CD14-positive monocyte (primary cell): ENCODE measurements around the gene QSER1. TPM values are rescaled to one million over a fixed set of nuclear protein-coding genes. Genes with fewer than 3 reads are reported as not detected.

Source experiments
- DNase-seq, 3 donors: peaks; one replicate each; pipeline ENCODE4 v3.0.0-alpha.2; 2011 to 2022
- H2AFZ ChIP-seq: 2 replicates; pipeline ENCODE4 v1.6.0; 2012; ENCODE audit warnings: mild to moderate bottlenecking, low read depth, low read length, inconsistent platforms; ENCODE audit not compliant: insufficient read depth, poor library complexity, severe bottlenecking
- H3K27ac ChIP-seq, 2 donors: 1 replicate in 1 of 2; 2 replicates in 1 of 2; pipeline ENCODE4 v1.5.1; 2012 to 2013; ENCODE audit warnings: low read length in 2 of 2, control low read depth in 1 of 2, inconsistent platforms in 1 of 2, low read depth in 1 of 2, mild to moderate bottlenecking in 1 of 2
- H3K27me3 ChIP-seq, 2 donors: one replicate each; pipeline versions ENCODE4 v1.6.0 to v1.6.1; 2011 to 2013; ENCODE audit warnings: low read length in 2 of 2; ENCODE audit not compliant: control insufficient read depth in 2 of 2, insufficient read depth in 2 of 2
- H3K36me3 ChIP-seq, 2 donors: replicated peaks in 1 of 2; 1 replicate in 1 of 2; 2 replicates in 1 of 2; pipeline versions ENCODE4 v1.5.1 to v1.6.1; 2012 to 2013; ENCODE audit warnings: low read length in 2 of 2, control low read depth in 1 of 2, inconsistent platforms in 1 of 2, mild to moderate bottlenecking in 1 of 2; ENCODE audit not compliant: insufficient read depth in 2 of 2, control insufficient read depth in 1 of 2
- H3K4me1 ChIP-seq, 2 donors: 1 replicate in 1 of 2; 2 replicates in 1 of 2; pipeline versions ENCODE4 v1.5.1 to v1.6.1; 2012 to 2013; ENCODE audit warnings: low read length in 2 of 2, control low read depth in 1 of 2, inconsistent platforms in 1 of 2, mild to moderate bottlenecking in 1 of 2, moderate library complexity in 1 of 2; ENCODE audit not compliant: insufficient read depth in 2 of 2, control insufficient read depth in 1 of 2
- H3K4me2 ChIP-seq: replicated peaks from 2 replicates; pipeline ENCODE3; 2012; ENCODE audit warnings: low read length, moderate library complexity, mild to moderate bottlenecking; ENCODE audit not compliant: poor library complexity, severe bottlenecking; ENCODE audit errors: extremely low read depth
- H3K4me3 ChIP-seq, 3 experiments: fragments of 200-600 bp in 1 of 3; sonication (generic) in 1 of 3; replicated peaks in 1 of 3; 1 replicate in 2 of 3; 2 replicates in 1 of 3; pipeline ENCODE4 v1.5.1; 2011 to 2013; ENCODE audit warnings: low read length in 3 of 3, mild to moderate bottlenecking in 3 of 3, control low read depth in 2 of 3, low read depth in 2 of 3, inconsistent platforms in 1 of 3, moderate library complexity in 1 of 3
- H3K79me2 ChIP-seq: 2 replicates; pipeline ENCODE4 v1.6.0; 2012; ENCODE audit warnings: mild to moderate bottlenecking, control low read depth, inconsistent platforms, low read length, moderate library complexity; ENCODE audit not compliant: insufficient read depth
- H3K9ac ChIP-seq: 2 replicates; pipeline ENCODE4 v1.6.0; 2017; ENCODE audit warnings: low read length, mild to moderate bottlenecking; ENCODE audit not compliant: insufficient read depth, poor library complexity, severe bottlenecking
- H3K9me3 ChIP-seq, 2 donors: replicated peaks in 1 of 2; 1 replicate in 1 of 2; 2 replicates in 1 of 2; pipeline versions ENCODE4 v1.5.1 to v1.6.1; 2012 to 2013; ENCODE audit warnings: low read length in 2 of 2, control low read depth in 1 of 2; ENCODE audit not compliant: control insufficient read depth in 1 of 2, insufficient read depth in 1 of 2
- H4K20me1 ChIP-seq: 2 replicates; pipeline ENCODE4 v1.6.0; 2012; ENCODE audit warnings: mild to moderate bottlenecking, low read length, control low read depth, moderate library complexity; ENCODE audit not compliant: insufficient read depth
- H3K27ac Mint-ChIP-seq, 7 donors: one replicate each; pipeline ENCODE4 v1.8.0; 2020; ENCODE audit warnings: mild to moderate bottlenecking in 7 of 7, mixed read lengths in 7 of 7, moderate library complexity in 6 of 7, inconsistent platforms in 2 of 7
- H3K27me3 Mint-ChIP-seq, 3 donors: one replicate each; pipeline ENCODE4 v1.8.0; 2021 to 2022; ENCODE audit warnings: low read depth in 3 of 3, mild to moderate bottlenecking in 3 of 3, mixed read lengths in 3 of 3, moderate library complexity in 3 of 3, inconsistent platforms in 1 of 3
- H3K36me3 Mint-ChIP-seq, 2 donors: one replicate each; pipeline ENCODE4 v1.8.0; 2020; ENCODE audit warnings: mixed read lengths in 2 of 2, inconsistent platforms in 1 of 2, mild to moderate bottlenecking in 1 of 2
- H3K4me1 Mint-ChIP-seq: one replicate; pipeline ENCODE4 v1.8.0; 2020; ENCODE audit warnings: mild to moderate bottlenecking, mixed read lengths
- H3K4me3 Mint-ChIP-seq, 2 donors: one replicate each; pipeline ENCODE4 v1.8.0; 2020; ENCODE audit warnings: mild to moderate bottlenecking in 2 of 2, mixed read lengths in 2 of 2, moderate library complexity in 1 of 2
- H3K9me3 Mint-ChIP-seq, 7 donors: one replicate each; pipeline ENCODE4 v1.8.0; 2020 to 2022; ENCODE audit warnings: mixed read lengths in 7 of 7, mild to moderate bottlenecking in 6 of 7, moderate library complexity in 6 of 7, inconsistent platforms in 2 of 7
- WGBS: methylation state at CpG from one replicate; pipeline ENCODE4 v1.1.5; 2013; ENCODE audit warnings: missing lambda C conversion rate; ENCODE audit not compliant: insufficient coverage; 5-methylcytosine and 5-hydroxymethylcytosine counted together
- intact Hi-C, 2 donors: fragments of 100-400 bp; cut with micrococcal nuclease; formaldehyde crosslinking; loops; one replicate each; pipeline versions ENCODE4 v1.15.0 to v1.15.1; 2023
- polyA plus RNA-seq, 3 donors: library from polyadenylated mRNA; depleted of rRNA in 1 of 3; unstranded in 2 of 3; stranded (reverse) in 1 of 3; fragments of 300-500 nt in 2 of 3; fragments of >200 nt in 1 of 3; fragmentation: Illumina TruSeq in 2 of 3; gene quantifications; 1 replicate in 2 of 3; 2 replicates in 1 of 3; pipeline ENCODE4 v1.2.3, GENCODE V29; 2012 to 2021
- TF ChIP-seq, protein P1 (sequence below): fragments of 200-600 bp; IDR thresholded peaks from one replicate; pipeline ENCODE4 v1.8.0; 2022; ENCODE audit warnings: antibody characterized with exemption, mild to moderate bottlenecking

Gene QSER1
- polyA plus RNA-seq, 3 donors: 1.1 to 7.0 (median 2.5) TPM

DNA sequence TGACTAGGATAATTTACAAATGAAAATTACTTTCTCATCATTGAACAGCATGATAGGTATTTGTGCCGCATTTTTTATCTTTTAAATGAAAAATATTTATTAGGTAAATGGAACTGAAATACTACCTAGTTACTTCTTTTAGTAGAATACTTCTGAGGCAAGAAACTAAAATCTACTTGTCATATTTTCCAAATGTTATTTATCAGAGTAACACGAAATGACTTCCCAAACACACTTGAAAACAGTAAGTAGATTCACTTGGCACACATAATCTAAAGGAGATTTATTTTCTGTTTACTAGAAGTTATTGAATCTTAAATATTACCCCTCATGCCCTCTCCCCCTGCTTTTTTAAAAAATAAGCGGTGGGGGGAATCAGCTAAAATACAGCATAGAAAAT is 2.3 kb downstream of the QSER1 start:
- H3K4me1 Mint-ChIP-seq: peaks cover 34% of the 10 kb centered on the region
- H3K27ac ChIP-seq: peak overlapping the region in 1 of 2 donors; percentile 76

DNA sequence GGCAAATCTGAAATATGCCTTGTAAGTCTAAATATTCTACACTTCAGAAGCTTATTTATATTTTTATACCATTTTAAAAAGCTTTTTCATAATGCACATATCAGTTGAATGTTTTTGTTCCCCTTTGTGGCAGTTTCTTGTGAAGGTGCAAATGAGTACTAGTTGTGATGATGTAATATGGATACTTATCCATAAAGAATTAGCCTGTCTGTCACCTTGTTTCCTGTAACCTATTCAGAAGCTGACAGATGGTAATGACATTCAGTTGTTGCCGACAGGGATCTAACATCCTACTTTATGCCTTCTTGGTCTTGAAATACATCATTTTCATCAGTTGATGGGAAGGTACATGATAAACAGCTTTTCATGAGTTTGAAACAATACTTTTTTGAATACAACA is 2.9 kb downstream of the QSER1 start:
- Mint-ChIP-seq H3K36me3 (peaks cover 2 to 16% of the 10 kb centered on the region in 2 donors), H3K27me3 (peaks cover 0 to 2% (median 1%) of the 10 kb centered on the region in 3 donors), H3K4me1 (peaks cover 34% of the 10 kb centered on the region), H3K27ac (peak overlapping the region in 1 of 7 donors; percentile 73), H3K9me3 (peaks cover 0 to 4% (median 0%) of the 10 kb centered on the region in 7 donors), H3K4me3 (no peak overlapping the region)
- WGBS: no CpG with 5 or more reads among the region's 1 CpG
- H3K9ac ChIP-seq: no peak overlapping the region
- TF ChIP-seq, protein P1, sequence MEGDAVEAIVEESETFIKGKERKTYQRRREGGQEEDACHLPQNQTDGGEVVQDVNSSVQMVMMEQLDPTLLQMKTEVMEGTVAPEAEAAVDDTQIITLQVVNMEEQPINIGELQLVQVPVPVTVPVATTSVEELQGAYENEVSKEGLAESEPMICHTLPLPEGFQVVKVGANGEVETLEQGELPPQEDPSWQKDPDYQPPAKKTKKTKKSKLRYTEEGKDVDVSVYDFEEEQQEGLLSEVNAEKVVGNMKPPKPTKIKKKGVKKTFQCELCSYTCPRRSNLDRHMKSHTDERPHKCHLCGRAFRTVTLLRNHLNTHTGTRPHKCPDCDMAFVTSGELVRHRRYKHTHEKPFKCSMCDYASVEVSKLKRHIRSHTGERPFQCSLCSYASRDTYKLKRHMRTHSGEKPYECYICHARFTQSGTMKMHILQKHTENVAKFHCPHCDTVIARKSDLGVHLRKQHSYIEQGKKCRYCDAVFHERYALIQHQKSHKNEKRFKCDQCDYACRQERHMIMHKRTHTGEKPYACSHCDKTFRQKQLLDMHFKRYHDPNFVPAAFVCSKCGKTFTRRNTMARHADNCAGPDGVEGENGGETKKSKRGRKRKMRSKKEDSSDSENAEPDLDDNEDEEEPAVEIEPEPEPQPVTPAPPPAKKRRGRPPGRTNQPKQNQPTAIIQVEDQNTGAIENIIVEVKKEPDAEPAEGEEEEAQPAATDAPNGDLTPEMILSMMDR: no peak
- no peaks in the 10 kb centered on the region for H4K20me1 ChIP-seq
- H3K27ac ChIP-seq: no peak overlapping the region
- H3K27me3 ChIP-seq: no peaks in the 10 kb centered on the region
- no peak for DNase-seq
- H3K4me2 ChIP-seq: no peak overlapping the region
- no peak overlapping the region for H3K4me3 ChIP-seq
- peaks cover 74% of the 10 kb centered on the region for H3K79me2 ChIP-seq
- H3K36me3 ChIP-seq: peaks cover 0 to 9% of the 10 kb centered on the region in 2 donors
- intact Hi-C loops: loop anchor here in 1 of 2 donors (10.0 kb wide), 1 partner anchor 311 kb away; the partner anchor contains the start of gene EIF3M
- H3K9me3 ChIP-seq: no peaks in the 10 kb centered on the region
- peaks cover 14 to 24% of the 10 kb centered on the region in 2 donors for H3K4me1 ChIP-seq
- H2AFZ ChIP-seq: no peak overlapping the region

More for the DNA sequence above, 2.3 kb downstream of the QSER1 start:
- no peaks in the 10 kb centered on the region for H3K27me3 ChIP-seq
- H3K4me1 ChIP-seq: peaks cover 14 to 24% of the 10 kb centered on the region in 2 donors
- no peak overlapping the region for H2AFZ ChIP-seq
- no peak overlapping the region for H3K9ac ChIP-seq
- TF ChIP-seq, protein P1: no peak
- no peaks in the 10 kb centered on the region for H4K20me1 ChIP-seq
- Mint-ChIP-seq H3K27me3 (peaks cover 2 to 6% (median 3%) of the 10 kb centered on the region in 3 donors), H3K36me3 (peaks cover 2 to 13% of the 10 kb centered on the region in 2 donors), H3K9me3 (peaks cover 0 to 4% (median 0%) of the 10 kb centered on the region in 7 donors), H3K4me3 (no peak overlapping the region), H3K27ac (peak overlapping the region in 1 of 7 donors; percentile 73)
- H3K9me3 ChIP-seq: no peaks in the 10 kb centered on the region
- peak overlapping the region; percentile 91 for H3K4me2 ChIP-seq
- H3K79me2 ChIP-seq: peaks cover 69% of the 10 kb centered on the region
- H3K4me3 ChIP-seq: no peak overlapping the region
- intact Hi-C loops: loop anchor here (5.0 to 10.0 kb wide), 2 partner anchors 43 to 310 kb away; partner anchors contain the start of gene EIF3M (in 1 of the 2)
- WGBS: no CpG with 5 or more reads among the region's 3 CpGs
- DNase-seq: no peak
- peaks cover 0 to 9% of the 10 kb centered on the region in 2 donors for H3K36me3 ChIP-seq
